Measurements from ENCODE around the gene PLAA. TPM values are rescaled to one million over a fixed set of nuclear protein-coding genes. Genes with fewer than 3 reads are reported as not detected.

PLAA gene
- total and polyA plus RNA-seq, 12 donors = 9.1 to 40.4 (median 32.0) TPM

DNA sequence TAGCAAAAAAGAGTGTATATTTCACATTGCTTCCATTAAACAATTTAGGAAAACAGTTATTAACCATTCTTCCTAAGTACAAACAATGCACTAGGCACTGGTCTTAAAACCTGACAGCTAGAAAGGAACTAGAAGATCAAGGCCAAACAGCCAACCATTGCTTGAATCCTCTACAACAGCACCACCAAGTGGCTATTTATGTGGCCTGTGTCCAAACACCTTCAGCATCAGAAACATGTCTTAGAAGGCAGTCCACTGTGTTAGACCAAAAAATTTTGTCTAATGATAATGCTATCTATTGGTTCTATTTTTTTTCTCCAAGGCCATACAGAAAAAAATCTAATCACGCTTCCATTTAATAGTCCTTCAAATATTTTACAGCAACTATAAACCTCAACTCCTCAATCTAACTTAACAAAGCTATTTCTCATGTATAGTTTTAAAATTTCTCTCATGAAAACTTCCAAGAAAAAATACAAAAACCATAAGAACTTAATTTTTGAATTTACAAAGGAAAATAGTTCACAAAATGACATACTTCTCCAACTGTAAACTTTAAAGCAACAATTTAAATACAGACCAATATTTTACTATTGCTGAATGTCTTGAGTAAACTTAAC lies 90.5 kb downstream of the PLAA start:
- intact Hi-C loops (cut with DNase I) = no loop called here
- Histone ChIP-seq H3K4me1 (no peaks in the 10 kb centered on the region), H3K4me3 (no peak overlapping the region), H3K27me3 (no peaks in the 10 kb centered on the region), H3K9me3 (no peaks in the 10 kb centered on the region), H3K36me3 (peaks cover 0 to 91% (median 25%) of the 10 kb centered on the region in 9 donors), H3K27ac (no peak overlapping the region)
- DNase-seq = no peak
- TF ChIP-seq, protein P1, sequence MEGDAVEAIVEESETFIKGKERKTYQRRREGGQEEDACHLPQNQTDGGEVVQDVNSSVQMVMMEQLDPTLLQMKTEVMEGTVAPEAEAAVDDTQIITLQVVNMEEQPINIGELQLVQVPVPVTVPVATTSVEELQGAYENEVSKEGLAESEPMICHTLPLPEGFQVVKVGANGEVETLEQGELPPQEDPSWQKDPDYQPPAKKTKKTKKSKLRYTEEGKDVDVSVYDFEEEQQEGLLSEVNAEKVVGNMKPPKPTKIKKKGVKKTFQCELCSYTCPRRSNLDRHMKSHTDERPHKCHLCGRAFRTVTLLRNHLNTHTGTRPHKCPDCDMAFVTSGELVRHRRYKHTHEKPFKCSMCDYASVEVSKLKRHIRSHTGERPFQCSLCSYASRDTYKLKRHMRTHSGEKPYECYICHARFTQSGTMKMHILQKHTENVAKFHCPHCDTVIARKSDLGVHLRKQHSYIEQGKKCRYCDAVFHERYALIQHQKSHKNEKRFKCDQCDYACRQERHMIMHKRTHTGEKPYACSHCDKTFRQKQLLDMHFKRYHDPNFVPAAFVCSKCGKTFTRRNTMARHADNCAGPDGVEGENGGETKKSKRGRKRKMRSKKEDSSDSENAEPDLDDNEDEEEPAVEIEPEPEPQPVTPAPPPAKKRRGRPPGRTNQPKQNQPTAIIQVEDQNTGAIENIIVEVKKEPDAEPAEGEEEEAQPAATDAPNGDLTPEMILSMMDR (IDR thresholded peaks at IDR 0.05) = peak in 7 of 9 donors; percentile 9 to 47 (median 23)
- WGBS, 2 donors = 86 to 87% methylated on average over 1 of the region's 1 CpG
- ATAC-seq = no peak

Other genes starting within 250 kb of the PLAA start
- gene CAAP1, start 54.4 kb downstream of the PLAA start, total RNA-seq = 1 to 10 TPM; 4.1 to 9.9 (median 7.6) TPM
- 10 to 100 TPM in 1 of 2 donors, 1 to 10 TPM in 1; 4.6 to 12.2 TPM for gene CAAP1, start 54.4 kb downstream of the PLAA start, polyA plus RNA-seq
- gene IFT74, start 9.2 kb upstream of the PLAA start, total RNA-seq = 10 to 100 TPM in 8 of 10 donors, 1 to 10 TPM in 2; 7.3 to 13.4 (median 11.0) TPM
- gene IFT74, start 9.2 kb upstream of the PLAA start, polyA plus RNA-seq = 1 to 10 TPM; 5.8 to 7.2 TPM
- gene LRRC19, start 58.4 kb upstream of the PLAA start, total RNA-seq = not detected
- not detected for gene LRRC19, start 58.4 kb upstream of the PLAA start, polyA plus RNA-seq
- 10 to 100 TPM; 12.1 to 33.1 (median 17.7) TPM for gene TEK, start 162.0 kb upstream of the PLAA start, total RNA-seq
- 10 to 100 TPM in 1 of 2 donors, 1 to 10 TPM in 1; 6.7 to 14.0 TPM for gene TEK, start 162.0 kb upstream of the PLAA start, polyA plus RNA-seq

Measured in heart right ventricle (tissue), 16 donors.